HEK293 (cell line): ENCODE measurements around the gene ELF3.
"Not testable (repeated sequence)": the region's sequence is repeated elsewhere in the genome, so short reads cannot be mapped to it uniquely, and the experiment has no call there.

Experiments used
- CTCF ChIA-PET: fragments of 350-600 bp; formaldehyde crosslinking; extraction: SDS; loops from one replicate; lab custom pipeline; 2021; ENCODE audit warnings: antibody characterized with exemption; lab: Yijun Ruan, JAX
- POLR2A ChIA-PET: fragments of 300-600 bp; formaldehyde crosslinking; extraction: SDS; loops from one replicate; lab custom pipeline; 2020; ENCODE audit warnings: antibody characterized with exemption, inconsistent platforms; lab: Yijun Ruan, JAX
- H3K27ac ChIP-seq: fragments of 200-500 bp; sonication (Bioruptor generic); 2 replicates; pipeline ENCODE4 v1.5.1; 2014; ENCODE audit warnings: low read depth, low read length, control low read depth, inconsistent platforms; ENCODE audit errors: extremely low read depth
- H3K36me3 ChIP-seq, 2 experiments: fragments of 200-500 bp in 1 of 2; sonication (Bioruptor generic) in 1 of 2; 1 replicate in 1 of 2; 2 replicates in 1 of 2; pipeline ENCODE4 v1.5.1; 2014 to 2017; ENCODE audit warnings: inconsistent platforms in 2 of 2, low read length in 2 of 2; ENCODE audit not compliant: control insufficient read depth in 2 of 2, insufficient read depth in 1 of 2
- H3K4me1 ChIP-seq: fragments of 200-500 bp; sonication (Bioruptor generic); 2 replicates; pipeline ENCODE4 v1.5.1; 2014; ENCODE audit warnings: mild to moderate bottlenecking, low read length, inconsistent platforms; ENCODE audit not compliant: control insufficient read depth, insufficient read depth
- H3K4me3 ChIP-seq: 2 replicates; pipeline ENCODE4 v1.5.1; 2011; ENCODE audit warnings: low read depth, mild to moderate bottlenecking, control low read depth, low read length, moderate library complexity
- H3K9me3 ChIP-seq: fragments of 200-500 bp; sonication (Bioruptor generic); 2 replicates; pipeline ENCODE4 v1.5.1; 2014; ENCODE audit warnings: low read depth, low read length, inconsistent platforms; ENCODE audit not compliant: control insufficient read depth, insufficient read depth
- BCL11A ChIP-seq: fragments of 450-650 bp; formaldehyde crosslinking; IDR thresholded peaks from 2 replicates; pipeline ENCODE4 v1.5.1; 2016; ENCODE audit warnings: low read depth, missing biosample characterization, missing genetic modification characterization
- EGR2 ChIP-seq: fragments of 450-650 bp; formaldehyde crosslinking; IDR thresholded peaks from 2 replicates; pipeline ENCODE4 v1.5.1; 2016; ENCODE audit warnings: low read depth, missing biosample characterization, missing genetic modification characterization
- GLIS2 ChIP-seq: fragments of 450-650 bp; formaldehyde crosslinking; IDR thresholded peaks from 2 replicates; pipeline ENCODE4 v1.5.1; 2016; ENCODE audit warnings: missing biosample characterization, missing genetic modification characterization
- HOXD13 ChIP-seq: sonication (generic); formaldehyde crosslinking; IDR thresholded peaks from 2 replicates; pipeline ENCODE4 v1.8.0; 2022; ENCODE audit warnings: missing genetic modification reagents, borderline replicate concordance
- IKZF3 ChIP-seq: fragments of 450-650 bp; IDR thresholded peaks from 2 replicates; pipeline ENCODE4 v1.5.0; 2018; ENCODE audit warnings: missing biosample characterization, mild to moderate bottlenecking, missing genetic modification characterization, moderate library complexity
- MEIS1 ChIP-seq: sonication (generic); formaldehyde crosslinking; IDR thresholded peaks from 2 replicates; pipeline ENCODE4 v1.8.1; 2022; ENCODE audit warnings: missing genetic modification reagents, mild to moderate bottlenecking, borderline replicate concordance
- MYNN ChIP-seq: fragments of 450-650 bp; formaldehyde crosslinking; IDR thresholded peaks from 2 replicates; pipeline ENCODE4 v1.5.1; 2016; ENCODE audit warnings: missing biosample characterization, missing genetic modification characterization, borderline replicate concordance
- SCRT2 ChIP-seq: fragments of 450-650 bp; formaldehyde crosslinking; IDR thresholded peaks from 2 replicates; pipeline ENCODE4 v1.5.1; 2016; ENCODE audit warnings: missing biosample characterization, missing genetic modification characterization
- ZBTB17 ChIP-seq: fragments of 450-650 bp; formaldehyde crosslinking; IDR thresholded peaks from 2 replicates; pipeline ENCODE4 v1.5.1; 2016; ENCODE audit warnings: missing biosample characterization, missing genetic modification characterization
- ZFP37 ChIP-seq: fragments of 450-650 bp; formaldehyde crosslinking; IDR thresholded peaks from 2 replicates; pipeline ENCODE4 v1.5.1; 2016; ENCODE audit warnings: missing biosample characterization, missing genetic modification characterization
- ZFP69B ChIP-seq: fragments of 450-650 bp; formaldehyde crosslinking; IDR thresholded peaks from 2 replicates; pipeline ENCODE4 v1.5.1; 2016; ENCODE audit warnings: missing biosample characterization, missing genetic modification characterization
- ZNF121 ChIP-seq: fragments of 450-650 bp; formaldehyde crosslinking; IDR thresholded peaks from 2 replicates; pipeline ENCODE4 v1.5.1; 2016; ENCODE audit warnings: missing biosample characterization, missing genetic modification characterization
- ZNF140 ChIP-seq: fragments of 450-650 bp; formaldehyde crosslinking; IDR thresholded peaks from 2 replicates; pipeline ENCODE4 v1.5.1; 2016; ENCODE audit warnings: missing biosample characterization, missing genetic modification characterization
- ZNF175 ChIP-seq: fragments of 450-650 bp; formaldehyde crosslinking; IDR thresholded peaks from 2 replicates; pipeline ENCODE4 v1.5.1; 2016; ENCODE audit warnings: missing biosample characterization, missing genetic modification characterization
- ZNF266 ChIP-seq: fragments of 450-650 bp; formaldehyde crosslinking; IDR thresholded peaks from 2 replicates; pipeline ENCODE4 v1.5.1; 2016; ENCODE audit warnings: missing biosample characterization, missing genetic modification characterization, low read depth
- ZNF274 ChIP-seq, 2 experiments: fragments of 200-500 bp in 1 of 2; fragments of 450-650 bp in 1 of 2; sonication (Bioruptor generic) in 1 of 2; formaldehyde crosslinking in 1 of 2; IDR thresholded peaks; 2 replicates each; pipeline versions ENCODE4 v1.5.1 to v1.6.1; 2014 to 2016; ENCODE audit warnings: borderline replicate concordance in 1 of 2, inconsistent platforms in 1 of 2, low read length in 1 of 2, missing biosample characterization in 1 of 2, missing genetic modification characterization in 1 of 2
- ZNF280C ChIP-seq: fragments of 450-650 bp; formaldehyde crosslinking; IDR thresholded peaks from 2 replicates; pipeline ENCODE4 v1.5.1; 2016; ENCODE audit warnings: missing biosample characterization, missing genetic modification characterization
- ZNF292 ChIP-seq: fragments of 450-650 bp; formaldehyde crosslinking; IDR thresholded peaks from 2 replicates; pipeline ENCODE4 v1.5.1; 2016; ENCODE audit warnings: low read depth, missing biosample characterization, missing genetic modification characterization, borderline replicate concordance
- ZNF311 ChIP-seq: fragments of 450-650 bp; formaldehyde crosslinking; IDR thresholded peaks from 2 replicates; pipeline ENCODE4 v1.5.1; 2017; ENCODE audit warnings: missing biosample characterization, missing genetic modification characterization, borderline replicate concordance
- ZNF416 ChIP-seq: fragments of 450-650 bp; formaldehyde crosslinking; IDR thresholded peaks from 2 replicates; pipeline ENCODE4 v1.5.1; 2016; ENCODE audit warnings: missing biosample characterization, missing genetic modification characterization
- ZNF423 ChIP-seq: fragments of 450-650 bp; formaldehyde crosslinking; IDR thresholded peaks from 2 replicates; pipeline ENCODE4 v1.5.1; 2016; ENCODE audit warnings: missing biosample characterization, missing genetic modification characterization
- ZNF530 ChIP-seq: fragments of 450-650 bp; formaldehyde crosslinking; IDR thresholded peaks from 2 replicates; pipeline ENCODE4 v1.5.1; 2016; ENCODE audit warnings: low read depth, missing biosample characterization, missing genetic modification characterization
- ZNF544 ChIP-seq: fragments of 450-650 bp; formaldehyde crosslinking; IDR thresholded peaks from 2 replicates; pipeline ENCODE4 v1.5.0; 2017; ENCODE audit warnings: missing biosample characterization, missing genetic modification characterization
- ZNF610 ChIP-seq: fragments of 450-650 bp; formaldehyde crosslinking; IDR thresholded peaks from 2 replicates; pipeline ENCODE4 v1.5.1; 2016; ENCODE audit warnings: missing biosample characterization, missing genetic modification characterization, borderline replicate concordance
- ZNF654 ChIP-seq: fragments of 450-650 bp; formaldehyde crosslinking; IDR thresholded peaks from 2 replicates; pipeline ENCODE4 v1.5.1; 2016; ENCODE audit warnings: low read depth, missing biosample characterization, missing genetic modification characterization
- ZNF777 ChIP-seq: fragments of 450-650 bp; formaldehyde crosslinking; IDR thresholded peaks from 2 replicates; pipeline ENCODE4 v1.5.1; 2017; ENCODE audit warnings: missing biosample characterization, missing genetic modification characterization, borderline replicate concordance
- ZNF837 ChIP-seq: fragments of 450-650 bp; formaldehyde crosslinking; IDR thresholded peaks from 2 replicates; pipeline ENCODE4 v1.5.1; 2016; ENCODE audit warnings: missing biosample characterization, missing genetic modification characterization
- TF ChIP-seq, protein P1 (sequence below): fragments of 450-650 bp; formaldehyde crosslinking; IDR thresholded peaks from 2 replicates; pipeline ENCODE4 v1.5.1; 2016; ENCODE audit warnings: missing biosample characterization, missing genetic modification characterization
- TF ChIP-seq, protein P2 (sequence below): fragments of 450-650 bp; formaldehyde crosslinking; IDR thresholded peaks from 2 replicates; pipeline ENCODE4 v1.5.1; 2016; ENCODE audit warnings: missing biosample characterization, missing genetic modification characterization

The ELF3 gene

DNA sequence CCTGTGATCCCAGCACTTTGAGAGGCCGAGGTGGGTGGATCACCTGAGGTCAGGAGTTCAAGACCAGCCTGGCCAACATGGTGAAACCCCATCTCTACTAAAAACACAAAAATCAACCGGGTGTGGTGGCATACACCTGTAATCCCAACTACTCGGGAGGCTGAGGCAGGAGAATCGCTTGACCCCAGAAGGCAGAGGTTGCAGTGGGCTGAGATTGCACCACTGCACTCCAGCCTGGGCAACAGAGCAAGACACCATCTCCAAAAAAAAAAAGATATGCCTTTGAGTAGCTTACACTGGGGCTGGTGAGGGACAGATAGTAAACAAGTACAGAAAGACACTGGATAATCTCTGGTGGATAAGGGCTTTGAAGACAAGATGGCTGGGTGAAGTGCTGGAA lies 44.3 kb downstream of the ELF3 start:
- CTCF ChIA-PET = not testable (repeated sequence)
- TF ChIP-seq ZNF121 (tag by site-specific recombination) = peak; percentile 72
- TF ChIP-seq, all 188 proteins: peak for 1; not testable (repeated sequence) for 187
- H3K4me3 ChIP-seq, H3K4me1 ChIP-seq, H3K27ac ChIP-seq, H3K36me3 ChIP-seq, H3K9me3 ChIP-seq, POLR2A ChIA-PET: not testable (repeated sequence)

- POLR2A ChIA-PET = interaction anchor here (0.6 to 1.3 kb wide), 2 partner anchors 22 to 50 kb away, joined by 4 to 7 read pairs; no protein-coding TSS in a partner anchor
- no peaks in the 10 kb centered on the region for H3K36me3 ChIP-seq
- peaks cover 7% of the 10 kb centered on the region; the same call in 1 of the 2 replicates for H3K4me1 ChIP-seq
- TF ChIP-seq ZNF544 = no peak
- no peak for TF ChIP-seq ZNF266 (tag by site-specific recombination)
- no peak for TF ChIP-seq ZNF610
- no peak for TF ChIP-seq ZNF280C (tag by site-specific recombination)
- no peak for TF ChIP-seq ZNF175 (tag by site-specific recombination)
- no peak for TF ChIP-seq ZNF837 (tag by site-specific recombination)
- TF ChIP-seq ZNF311 = no peak
- no peak for TF ChIP-seq ZNF140 (tag by site-specific recombination)
- TF ChIP-seq SCRT2 = no peak
- no peak; the same call in 1 of the 2 replicates for TF ChIP-seq ZFP69B (tag by site-specific recombination)
- TF ChIP-seq, protein P1, sequence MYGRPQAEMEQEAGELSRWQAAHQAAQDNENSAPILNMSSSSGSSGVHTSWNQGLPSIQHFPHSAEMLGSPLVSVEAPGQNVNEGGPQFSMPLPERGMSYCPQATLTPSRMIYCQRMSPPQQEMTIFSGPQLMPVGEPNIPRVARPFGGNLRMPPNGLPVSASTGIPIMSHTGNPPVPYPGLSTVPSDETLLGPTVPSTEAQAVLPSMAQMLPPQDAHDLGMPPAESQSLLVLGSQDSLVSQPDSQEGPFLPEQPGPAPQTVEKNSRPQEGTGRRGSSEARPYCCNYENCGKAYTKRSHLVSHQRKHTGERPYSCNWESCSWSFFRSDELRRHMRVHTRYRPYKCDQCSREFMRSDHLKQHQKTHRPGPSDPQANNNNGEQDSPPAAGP (tag by site-specific recombination) = peak; percentile 81; the same call in 1 of the 2 replicates
- no peak for TF ChIP-seq ZNF121 (tag by site-specific recombination)
- no peak for TF ChIP-seq HOXD13 (CRISPR knock-in tag)
- peak; percentile 72 for TF ChIP-seq GLIS2 (tag by site-specific recombination)
- TF ChIP-seq ZNF274 (IDR thresholded peaks at IDR 0.05; ENCODE audit: low read length) = no peak
- no peak for TF ChIP-seq ZNF274 (tag by site-specific recombination; IDR thresholded peaks at IDR 0.05; ENCODE audit: borderline replicate concordance)
- TF ChIP-seq MEIS1 (CRISPR knock-in tag) = no peak
- TF ChIP-seq ZNF416 (tag by site-specific recombination) = no peak
- no peak for TF ChIP-seq BCL11A (tag by site-specific recombination)
- TF ChIP-seq ZFP37 (tag by site-specific recombination) = no peak
- TF ChIP-seq, protein P2, sequence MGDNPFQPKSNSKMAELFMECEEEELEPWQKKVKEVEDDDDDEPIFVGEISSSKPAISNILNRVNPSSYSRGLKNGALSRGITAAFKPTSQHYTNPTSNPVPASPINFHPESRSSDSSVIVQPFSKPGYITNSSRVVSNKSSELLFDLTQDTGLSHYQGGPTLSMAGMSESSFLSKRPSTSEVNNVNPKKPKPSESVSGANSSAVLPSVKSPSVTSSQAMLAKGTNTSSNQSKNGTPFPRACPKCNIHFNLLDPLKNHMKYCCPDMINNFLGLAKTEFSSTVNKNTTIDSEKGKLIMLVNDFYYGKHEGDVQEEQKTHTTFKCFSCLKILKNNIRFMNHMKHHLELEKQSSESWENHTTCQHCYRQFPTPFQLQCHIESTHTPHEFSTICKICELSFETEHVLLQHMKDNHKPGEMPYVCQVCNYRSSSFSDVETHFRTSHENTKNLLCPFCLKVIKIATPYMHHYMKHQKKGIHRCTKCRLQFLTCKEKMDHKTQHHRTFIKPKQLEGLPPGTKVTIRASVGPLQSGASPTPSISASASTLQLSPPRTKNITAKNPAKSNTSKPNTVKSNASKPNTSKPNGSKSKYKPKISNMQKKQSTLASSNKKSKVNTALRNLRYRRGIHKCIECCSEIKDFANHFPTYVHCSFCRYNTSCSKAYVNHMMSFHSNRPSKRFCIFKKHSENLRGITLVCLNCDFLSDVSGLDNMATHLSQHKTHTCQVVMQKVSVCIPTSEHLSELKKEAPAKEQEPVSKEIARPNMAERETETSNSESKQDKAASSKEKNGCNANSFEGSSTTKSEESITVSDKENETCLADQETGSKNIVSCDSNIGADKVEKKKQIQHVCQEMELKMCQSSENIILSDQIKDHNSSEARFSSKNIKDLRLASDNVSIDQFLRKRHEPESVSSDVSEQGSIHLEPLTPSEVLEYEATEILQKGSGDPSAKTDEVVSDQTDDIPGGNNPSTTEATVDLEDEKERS (tag by site-specific recombination) = no peak
- TF ChIP-seq IKZF3 (tag by site-specific recombination) = peak; percentile 73
- TF ChIP-seq ZNF777 = no peak
- TF ChIP-seq MYNN (tag by site-specific recombination) = no peak
- TF ChIP-seq EGR2 (tag by site-specific recombination) = peak; percentile 85
- no peak for TF ChIP-seq ZNF292
- no peak for TF ChIP-seq ZNF654 (tag by site-specific recombination)
- no peak for TF ChIP-seq ZNF530
- peak; percentile 66; the same call in 1 of the 2 replicates for TF ChIP-seq ZNF423 (tag by site-specific recombination)
- TF ChIP-seq ZBTB17 (tag by site-specific recombination) = peak; percentile 84
These were observed 46.4 kb downstream of the ELF3 start for GRCh38 chr1:202056644-202057334.

More at GRCh38 chr1:202056644-202057334, 46.4 kb downstream of the ELF3 start:
- CTCF ChIA-PET = interaction anchor here (0.9 to 2.1 kb wide), 2 partner anchors 12 to 62 kb away, joined by 3 to 4 read pairs; no protein-coding TSS in a partner anchor
- peak overlapping the region; percentile 61 for H3K27ac ChIP-seq
- no peaks in the 10 kb centered on the region for H3K9me3 ChIP-seq
- H3K4me3 ChIP-seq = no peak overlapping the region
